HG02840 (cell line): ENCODE data around the gene DSTYK.

Experiments
- ATAC-seq: cut with Tn5 transposase; IDR thresholded peaks from one replicate; pipeline ENCODE4 v1.9.1; 2021; ENCODE audit warnings: mild to moderate bottlenecking, moderate library complexity, moderate number of reproducible peaks; ENCODE audit not compliant: unreplicated experiment, low FRiP score

The DSTYK gene

DNA sequence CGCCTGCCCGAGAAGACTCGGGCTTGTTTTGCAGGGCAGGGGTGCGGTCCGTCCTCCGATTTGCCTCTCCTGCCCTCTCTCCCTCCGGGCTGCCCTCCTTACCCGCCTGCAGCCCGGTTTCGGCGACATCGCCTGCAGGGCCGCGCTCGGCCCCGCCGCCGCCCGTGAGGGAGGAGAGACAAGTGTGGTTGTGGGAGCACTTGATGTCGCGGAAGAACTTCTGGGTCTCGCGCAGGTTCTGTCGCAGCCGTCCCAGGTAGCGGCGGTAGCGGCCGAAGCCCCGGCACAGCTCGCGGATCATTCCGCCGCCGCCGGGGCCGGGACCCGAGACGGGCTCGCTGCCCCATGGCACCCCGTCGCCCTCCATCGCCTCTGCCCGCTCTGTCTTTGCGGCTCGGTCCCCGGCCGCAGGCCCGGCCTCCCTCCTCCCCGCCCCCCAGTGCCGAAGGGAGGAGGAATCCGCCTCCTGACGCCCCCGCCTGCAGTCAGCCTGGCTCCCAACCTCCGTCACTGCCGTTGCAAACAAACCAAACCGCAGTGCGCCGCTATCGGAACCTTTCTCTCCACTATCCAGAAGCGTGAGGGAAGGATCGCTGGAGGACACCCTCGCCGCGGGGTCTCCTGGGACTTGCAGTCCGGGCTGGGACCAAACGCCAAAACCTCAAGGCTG, at the start of gene DSTYK:
DSTYK (minus strand) TSS at position 534 of the 670 bp plus-strand sequence; CDS start at position 367, 167 bp downstream.
- ATAC-seq: peak; percentile 72

DNA sequence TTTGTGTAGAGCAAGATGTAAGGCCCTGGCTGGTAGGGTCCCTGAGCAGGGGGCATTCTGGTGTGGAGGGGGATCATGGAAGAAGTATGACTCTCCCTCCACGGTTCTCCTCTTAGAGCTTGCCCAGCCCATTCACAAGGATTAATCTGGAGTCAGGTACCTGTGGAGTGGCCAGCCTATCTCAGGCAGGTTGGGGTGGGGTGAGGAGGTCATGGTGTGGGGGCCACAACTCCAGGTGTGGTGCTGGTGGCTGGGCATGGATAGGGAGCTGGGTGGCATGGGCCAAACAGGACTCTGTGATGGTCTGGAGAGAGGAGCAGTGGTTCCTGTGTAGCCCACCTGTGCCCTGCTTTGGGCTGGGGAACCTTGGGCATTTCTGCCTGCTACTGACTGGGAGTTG, 48.5 kb upstream of the DSTYK start:
- ATAC-seq: no peak

- ATAC-seq: no peak
Measured at GRCh38 chr1:205259324-205259832, 47.9 kb upstream of the DSTYK start.

GRCh38 chr1:205258719-205259118, 47.2 kb upstream of the DSTYK start:
- no peak for ATAC-seq

DNA sequence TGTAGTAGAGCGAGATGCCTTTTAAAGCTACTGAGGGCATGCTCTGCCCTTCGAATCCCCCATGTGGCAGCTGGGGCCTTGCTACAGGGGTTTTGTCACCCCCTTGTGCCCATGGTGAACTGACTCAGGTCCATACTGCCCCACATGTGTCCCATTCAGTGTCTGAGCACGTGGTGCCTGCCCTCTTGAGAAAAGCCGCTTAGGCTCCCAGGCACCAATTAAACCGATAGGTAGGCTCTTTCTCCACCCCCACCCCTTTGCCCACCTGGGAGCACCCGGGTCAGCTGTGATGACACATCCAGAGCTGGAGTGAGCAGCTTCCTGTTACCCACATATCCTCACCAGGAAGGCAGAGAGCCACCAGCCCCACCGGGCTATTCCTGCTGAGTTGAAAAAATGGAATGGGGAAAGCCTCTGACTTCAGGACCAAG, 46.8 kb upstream of the DSTYK start:
- no peak for ATAC-seq

- no peak for ATAC-seq
Measured at GRCh38 chr1:205257735-205258134, 46.2 kb upstream of the DSTYK start.

GRCh38 chr1:205256951-205257625, 45.6 kb upstream of the DSTYK start:
- no peak for ATAC-seq

DNA sequence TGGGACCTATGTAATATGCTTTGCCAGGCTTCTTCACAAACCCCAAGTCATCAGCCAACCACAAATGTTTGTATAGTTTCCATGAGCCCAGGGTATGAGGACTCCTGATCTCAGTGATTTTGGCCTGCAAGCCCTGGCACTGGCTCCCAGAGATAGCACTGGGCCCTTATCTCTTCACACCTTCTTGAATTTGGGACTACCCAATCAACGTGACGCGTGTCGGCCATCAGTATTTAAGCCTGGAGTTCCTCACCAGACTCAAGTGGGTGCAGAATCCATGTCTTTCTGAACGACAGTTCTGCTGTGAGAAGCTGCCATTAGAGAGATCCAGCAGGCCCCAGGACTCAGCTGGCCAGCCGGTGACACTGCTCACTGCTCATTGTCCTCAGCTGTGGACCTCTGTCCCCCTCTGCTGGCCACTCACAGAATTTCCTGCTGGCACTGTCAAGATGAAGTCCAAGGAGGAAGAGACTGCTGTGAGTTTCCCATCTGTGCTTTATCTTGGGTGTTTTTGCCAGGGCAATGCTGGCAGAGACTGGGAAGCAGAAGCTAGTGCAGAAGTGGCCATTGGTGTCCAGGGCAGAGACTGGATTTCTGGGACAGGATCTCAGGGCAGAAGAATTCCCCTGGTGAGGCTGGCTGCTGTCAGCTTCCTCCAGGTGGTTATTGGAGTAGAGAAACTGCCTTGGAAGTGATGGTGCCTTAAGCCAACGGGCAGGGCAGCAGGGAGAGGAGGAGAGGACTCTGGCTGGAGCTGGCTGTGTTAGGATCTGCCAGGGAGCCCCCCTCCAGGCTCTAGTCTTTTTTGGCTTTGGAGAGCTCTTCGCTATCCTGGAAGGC, 44.7 kb upstream of the DSTYK start:
- ATAC-seq: no peak

DNA sequence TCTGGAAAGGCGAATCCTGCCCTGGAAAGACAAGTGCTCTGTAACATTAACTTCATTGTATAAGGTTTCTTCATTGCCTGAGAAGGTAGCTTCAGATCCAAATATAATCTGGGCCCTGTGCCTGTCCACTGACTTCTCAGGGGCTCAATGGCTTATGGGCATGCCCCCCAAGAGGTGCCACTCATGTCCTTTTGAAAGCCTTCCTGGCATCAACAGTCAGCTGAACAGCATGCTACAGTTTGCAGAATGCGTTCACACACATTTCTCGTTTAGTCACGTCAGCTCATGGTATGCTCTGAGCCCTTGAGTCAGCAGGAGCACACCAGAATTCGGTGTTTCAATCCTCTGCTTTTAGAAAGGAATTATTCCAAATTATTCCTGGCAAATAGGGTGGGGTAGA, 40.1 kb upstream of the DSTYK start:
- no peak for ATAC-seq

GRCh38 chr1:205250699-205251098, 39.2 kb upstream of the DSTYK start:
- no peak for ATAC-seq

GRCh38 chr1:205249651-205250050, 38.1 kb upstream of the DSTYK start:
- no peak for ATAC-seq

GRCh38 chr1:205248793-205249601, 37.5 kb upstream of the DSTYK start:
- ATAC-seq: no peak

DNA sequence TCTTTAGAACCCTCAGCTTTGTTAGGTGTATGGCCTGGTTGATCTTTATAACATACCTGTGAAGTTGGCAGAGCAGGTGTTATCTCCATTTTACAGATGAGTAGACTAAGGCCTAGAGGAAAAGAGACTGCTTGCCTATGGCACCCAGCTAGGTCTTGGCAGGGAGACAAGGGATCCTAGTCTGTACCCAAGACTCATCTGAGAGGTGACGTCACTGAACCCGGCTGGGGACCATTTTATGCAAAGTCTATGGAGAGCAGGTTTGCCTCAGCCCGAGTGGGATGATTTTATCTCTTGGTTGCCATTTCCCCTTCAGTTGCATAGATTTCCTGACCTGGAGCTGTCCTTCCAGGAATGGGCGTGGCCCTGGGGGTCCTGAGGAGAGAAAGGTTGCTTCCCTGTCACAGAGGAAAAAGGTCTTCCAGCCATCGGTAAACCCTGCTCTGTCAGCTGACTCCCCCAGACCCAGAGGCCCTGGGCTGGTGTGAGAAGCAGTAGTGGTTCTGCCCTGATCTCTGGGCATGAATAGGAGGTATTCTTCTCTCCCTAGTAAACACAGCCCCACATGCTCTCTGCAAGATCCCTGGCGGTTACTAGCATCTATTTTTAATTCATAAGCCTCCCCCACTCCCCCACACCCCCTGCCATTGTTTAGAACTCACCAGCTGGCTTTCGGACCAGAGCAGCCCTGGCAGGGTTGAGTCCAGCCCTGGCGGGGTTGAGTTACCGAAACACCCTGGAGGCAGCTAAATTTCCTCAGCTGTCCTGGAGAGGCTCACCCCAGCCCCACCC, 35.8 kb upstream of the DSTYK start:
- ATAC-seq: no peak

DNA sequence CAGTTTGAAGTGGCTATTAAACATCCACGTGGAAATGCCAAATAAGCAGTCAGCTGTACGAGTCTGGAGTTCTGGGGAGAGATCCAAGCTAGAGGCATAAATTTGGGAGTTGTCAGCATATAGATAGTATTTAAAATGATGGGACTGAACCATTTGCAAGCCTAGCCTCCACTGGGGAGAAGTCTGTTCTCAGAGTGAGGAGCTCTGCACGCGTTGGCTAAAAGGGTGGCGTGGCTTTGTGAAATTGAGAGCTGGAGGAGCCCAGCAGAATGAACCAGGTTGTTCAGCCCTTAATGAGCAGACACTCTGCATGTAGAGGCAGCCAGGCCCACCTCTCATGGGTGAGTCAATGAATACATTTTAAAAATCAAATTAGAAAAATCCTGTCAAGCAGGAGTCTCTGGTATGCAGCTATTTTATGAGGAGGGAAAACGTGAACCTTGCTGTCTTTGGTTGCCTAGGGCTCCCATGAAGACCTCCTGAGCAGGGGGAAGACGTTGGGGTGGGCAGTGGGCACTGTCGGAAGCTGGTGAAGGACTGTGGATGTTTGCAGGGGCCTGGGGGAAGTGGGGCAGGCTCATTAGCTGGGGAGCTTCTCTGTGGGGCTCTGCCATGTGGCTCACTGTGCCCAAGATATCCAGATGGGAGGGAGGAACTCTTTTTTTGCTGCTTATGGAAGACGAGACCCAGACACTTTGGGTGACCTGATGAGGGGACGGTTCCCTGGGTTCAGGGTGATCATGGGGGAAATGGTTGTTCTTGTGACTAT, 35.0 kb upstream of the DSTYK start:
- ATAC-seq: no peak

- ATAC-seq: no peak
Measured at GRCh38 chr1:205245096-205245495, 33.6 kb upstream of the DSTYK start.

- ATAC-seq: no peak
Measured at GRCh38 chr1:205244384-205244783, 32.9 kb upstream of the DSTYK start.

- ATAC-seq: no peak
Measured at GRCh38 chr1:205243350-205244191, 32.1 kb upstream of the DSTYK start.
